ENCODE measurements around the gene DHX35.

GRCh38 chr20:39038047-39038446 is 75.9 kb downstream of the DHX35 start:
- TF ChIP-seq SETDB1 (CRISPR knock-in tag; IDR thresholded peaks at IDR 0.05; ENCODE audit: borderline replicate concordance) (no peak), REST (IDR thresholded peaks at IDR 0.05; ENCODE audit: borderline replicate concordance in 1 of 2, low read depth in 1 of 2, low read length in 2 of 2) (no peak), ZBED4 (CRISPR knock-in tag; IDR thresholded peaks at IDR 0.05; ENCODE audit: borderline replicate concordance) (no peak), CEBPZ (IDR thresholded peaks at IDR 0.05; ENCODE audit: low read length) (no peak), NFE2L2 (IDR thresholded peaks at IDR 0.05; ENCODE audit: low read length) (no peak), THAP7 (CRISPR knock-in tag; IDR thresholded peaks at IDR 0.05) (no peak), ZNF18 (CRISPR knock-in tag; IDR thresholded peaks at IDR 0.05; ENCODE audit: insufficient replicate concordance) (no peak), FOXO4 (CRISPR knock-in tag; conservative IDR thresholded peaks at IDR 0.05) (no peak), SP4 (CRISPR knock-in tag; IDR thresholded peaks at IDR 0.05) (no peak), ZNF672 (CRISPR knock-in tag; IDR thresholded peaks at IDR 0.05) (no peak), CTCF (CRISPR knock-in tag; IDR thresholded peaks at IDR 0.05) (no peak)

Measured in HepG2 (cell line).